HCT116 (cell line): ENCODE data around the gene SUN3.

Experiments
- EGR1 ChIP-seq: IDR thresholded peaks from 2 replicates; pipeline ENCODE4 v1.6.1; 2012; ENCODE audit warnings: low read depth
- ELF1 ChIP-seq: IDR thresholded peaks from 2 replicates; pipeline ENCODE4 v1.6.1; 2012; ENCODE audit warnings: low read depth, borderline replicate concordance
- EZH2 ChIP-seq: fragments of 200-600 bp; sonication (generic); IDR thresholded peaks from 2 replicates; pipeline ENCODE4 v1.6.1; 2017; ENCODE audit warnings: antibody characterized with exemption, mixed run types
- JUND ChIP-seq: IDR thresholded peaks from 2 replicates; pipeline ENCODE4 v1.6.1; 2012
- POLR2A ChIP-seq: IDR thresholded peaks from 2 replicates; pipeline ENCODE4 v1.7.0; 2011; ENCODE audit warnings: borderline replicate concordance; ENCODE audit not compliant: insufficient read depth, insufficient read length; ENCODE audit errors: extremely low read depth
- POLR2AphosphoS5 ChIP-seq: IDR thresholded peaks from 2 replicates; pipeline ENCODE4 v1.6.1; 2011; ENCODE audit warnings: mild to moderate bottlenecking, low read depth, low read length, moderate library complexity
- RAD21 ChIP-seq: IDR thresholded peaks from 2 replicates; pipeline ENCODE4 v1.6.1; 2012; ENCODE audit warnings: low read depth, mild to moderate bottlenecking
- SP1 ChIP-seq: IDR thresholded peaks from 2 replicates; pipeline ENCODE4 v1.6.1; 2012; ENCODE audit warnings: low read depth
- TCF7L2 ChIP-seq: IDR thresholded peaks from 2 replicates; pipeline ENCODE4 v1.7.0; 2011; ENCODE audit warnings: borderline replicate concordance, inconsistent platforms; ENCODE audit not compliant: insufficient read depth, insufficient read length; ENCODE audit errors: extremely low read depth
- YY1 ChIP-seq: IDR thresholded peaks from 2 replicates; pipeline ENCODE4 v1.6.1; 2011; ENCODE audit warnings: low read length, low read depth, moderate library complexity, mild to moderate bottlenecking; ENCODE audit not compliant: insufficient replicate concordance; ENCODE audit errors: extremely low read depth
- ZNF274 ChIP-seq: fragments of 200-500 bp; sonication (Bioruptor generic); IDR thresholded peaks from 2 replicates; pipeline ENCODE4 v1.6.1; 2014; ENCODE audit warnings: mild to moderate bottlenecking, low read depth, low read length, inconsistent platforms
- TF ChIP-seq, protein P1 (sequence below), 3 experiments: fragments of 200-600 bp in 1 of 3; sonication (generic) in 1 of 3; IDR thresholded peaks in 2 of 3; conservative IDR thresholded peaks in 1 of 3; 2 replicates each; pipeline ENCODE4 v1.5.1; 2012 to 2017; ENCODE audit warnings: low read depth in 2 of 3, low read length in 2 of 3, antibody characterized with exemption in 1 of 3, borderline replicate concordance in 1 of 3, control low read depth in 1 of 3, mild to moderate bottlenecking in 1 of 3, mixed read lengths in 1 of 3, mixed run types in 1 of 3, moderate library complexity in 1 of 3; ENCODE audit not compliant: insufficient read depth in 1 of 3
- TF ChIP-seq, protein P2 (sequence below): IDR thresholded peaks from 2 replicates; pipeline ENCODE4 v1.6.1; 2012
- TF ChIP-seq, protein P3 (sequence below): IDR thresholded peaks from 2 replicates; pipeline ENCODE4 v1.6.1; 2011; ENCODE audit warnings: mild to moderate bottlenecking, low read length, moderate library complexity; ENCODE audit not compliant: insufficient replicate concordance; ENCODE audit errors: extremely low read depth

DNA sequence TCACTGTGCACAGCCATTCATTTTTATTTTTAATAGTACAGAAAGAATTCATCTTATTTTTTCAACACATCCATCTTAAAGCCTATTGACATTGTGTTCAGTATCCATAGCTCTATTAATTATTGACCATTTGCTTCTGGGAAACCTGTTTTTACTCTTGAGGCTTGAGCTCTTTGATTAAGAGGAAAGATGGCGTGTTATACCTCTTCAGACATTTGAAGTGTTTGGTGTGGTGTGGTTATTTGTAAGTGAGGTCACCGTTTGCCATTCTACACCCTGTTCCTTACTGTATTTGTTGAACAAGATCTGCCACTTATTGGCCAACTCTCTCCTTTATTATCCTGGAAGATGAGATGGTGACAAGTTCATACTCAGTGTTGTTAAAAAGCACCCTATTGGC lies 24.8 kb upstream of the SUN3 start:
- TF ChIP-seq POLR2A (no peak), POLR2AphosphoS5 (no peak), EZH2 (no peak), RAD21 (no peak), SP1 (no peak), YY1 (no peak), ZNF274 (no peak), EGR1 (no peak), JUND (no peak), TCF7L2 (no peak), ELF1 (no peak)
- TF ChIP-seq, protein P1, sequence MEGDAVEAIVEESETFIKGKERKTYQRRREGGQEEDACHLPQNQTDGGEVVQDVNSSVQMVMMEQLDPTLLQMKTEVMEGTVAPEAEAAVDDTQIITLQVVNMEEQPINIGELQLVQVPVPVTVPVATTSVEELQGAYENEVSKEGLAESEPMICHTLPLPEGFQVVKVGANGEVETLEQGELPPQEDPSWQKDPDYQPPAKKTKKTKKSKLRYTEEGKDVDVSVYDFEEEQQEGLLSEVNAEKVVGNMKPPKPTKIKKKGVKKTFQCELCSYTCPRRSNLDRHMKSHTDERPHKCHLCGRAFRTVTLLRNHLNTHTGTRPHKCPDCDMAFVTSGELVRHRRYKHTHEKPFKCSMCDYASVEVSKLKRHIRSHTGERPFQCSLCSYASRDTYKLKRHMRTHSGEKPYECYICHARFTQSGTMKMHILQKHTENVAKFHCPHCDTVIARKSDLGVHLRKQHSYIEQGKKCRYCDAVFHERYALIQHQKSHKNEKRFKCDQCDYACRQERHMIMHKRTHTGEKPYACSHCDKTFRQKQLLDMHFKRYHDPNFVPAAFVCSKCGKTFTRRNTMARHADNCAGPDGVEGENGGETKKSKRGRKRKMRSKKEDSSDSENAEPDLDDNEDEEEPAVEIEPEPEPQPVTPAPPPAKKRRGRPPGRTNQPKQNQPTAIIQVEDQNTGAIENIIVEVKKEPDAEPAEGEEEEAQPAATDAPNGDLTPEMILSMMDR (IDR thresholded peaks at IDR 0.05 in 2 of 3, conservative IDR thresholded peaks at IDR 0.05 in 1 of 3; ENCODE audit: borderline replicate concordance in 1 of 3, insufficient read depth in 1 of 3, low read depth in 2 of 3, low read length in 2 of 3): no peak
- TF ChIP-seq, protein P2, sequence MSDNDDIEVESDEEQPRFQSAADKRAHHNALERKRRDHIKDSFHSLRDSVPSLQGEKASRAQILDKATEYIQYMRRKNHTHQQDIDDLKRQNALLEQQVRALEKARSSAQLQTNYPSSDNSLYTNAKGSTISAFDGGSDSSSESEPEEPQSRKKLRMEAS: no peak
- TF ChIP-seq, protein P3, sequence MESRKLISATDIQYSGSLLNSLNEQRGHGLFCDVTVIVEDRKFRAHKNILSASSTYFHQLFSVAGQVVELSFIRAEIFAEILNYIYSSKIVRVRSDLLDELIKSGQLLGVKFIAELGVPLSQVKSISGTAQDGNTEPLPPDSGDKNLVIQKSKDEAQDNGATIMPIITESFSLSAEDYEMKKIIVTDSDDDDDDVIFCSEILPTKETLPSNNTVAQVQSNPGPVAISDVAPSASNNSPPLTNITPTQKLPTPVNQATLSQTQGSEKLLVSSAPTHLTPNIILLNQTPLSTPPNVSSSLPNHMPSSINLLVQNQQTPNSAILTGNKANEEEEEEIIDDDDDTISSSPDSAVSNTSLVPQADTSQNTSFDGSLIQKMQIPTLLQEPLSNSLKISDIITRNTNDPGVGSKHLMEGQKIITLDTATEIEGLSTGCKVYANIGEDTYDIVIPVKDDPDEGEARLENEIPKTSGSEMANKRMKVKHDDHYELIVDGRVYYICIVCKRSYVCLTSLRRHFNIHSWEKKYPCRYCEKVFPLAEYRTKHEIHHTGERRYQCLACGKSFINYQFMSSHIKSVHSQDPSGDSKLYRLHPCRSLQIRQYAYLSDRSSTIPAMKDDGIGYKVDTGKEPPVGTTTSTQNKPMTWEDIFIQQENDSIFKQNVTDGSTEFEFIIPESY: no peak
